Upper lobe of left lung (tissue), 6 donors: ENCODE measurements around the gene LRP5. TPM values are rescaled to one million over a fixed set of nuclear protein-coding genes. Genes with fewer than 3 reads are reported as not detected.
"Not testable (repeated sequence)": the region's sequence is repeated elsewhere in the genome, so short reads cannot be mapped to it uniquely, and the experiment has no call there.

Experiments used
- ATAC-seq, 2 donors: fragments of 200-7000 bp; cut with Tn5 transposase; one replicate each; pipeline ENCODE4 v1.9.1; 2022; ENCODE audit warnings: mild to moderate bottlenecking in 2 of 2, moderate library complexity in 2 of 2; ENCODE audit not compliant: low FRiP score in 2 of 2
- DNase-seq, 2 donors: peaks; one replicate each; pipeline ENCODE4 v3.0.0-alpha.2; 2019 to 2020
- H3K27ac ChIP-seq, 4 donors: fragments of 200-600 bp; sonication (generic); one replicate each; pipeline ENCODE4 v1.5.1; 2016 to 2019
- H3K27me3 ChIP-seq, 4 donors: fragments of 200-600 bp; sonication (generic); one replicate each; pipeline ENCODE4 v1.5.1; 2017 to 2019
- H3K36me3 ChIP-seq, 4 donors: fragments of 200-600 bp; sonication (generic); one replicate each; pipeline ENCODE4 v1.5.1; 2016 to 2019
- H3K4me1 ChIP-seq, 4 donors: fragments of 200-600 bp; sonication (generic); one replicate each; pipeline ENCODE4 v1.5.1; 2018 to 2019
- H3K4me3 ChIP-seq, 4 donors: fragments of 200-600 bp; sonication (generic); one replicate each; pipeline ENCODE4 v1.5.1; 2017 to 2019; ENCODE audit warnings: mild to moderate bottlenecking in 2 of 4, moderate library complexity in 1 of 4
- H3K9me3 ChIP-seq, 4 donors: fragments of 200-600 bp; sonication (generic); one replicate each; pipeline ENCODE4 v1.5.1; 2018 to 2019
- CTCF ChIP-seq, 6 experiments: fragments of 450-650 bp in 4 of 6; fragments of 200-600 bp in 2 of 6; sonication (generic) in 2 of 6; IDR thresholded peaks; one replicate each; pipeline ENCODE4 v1.5.1; 2016 to 2019; ENCODE audit warnings: antibody characterized with exemption in 6 of 6
- EP300 ChIP-seq, 4 donors: sonication (generic); formaldehyde crosslinking; IDR thresholded peaks; one replicate each; pipeline ENCODE4 v1.5.1; 2017; ENCODE audit warnings: antibody characterized with exemption in 4 of 4, control low read depth in 2 of 4
- POLR2A ChIP-seq, 4 donors: fragments of 450-650 bp; IDR thresholded peaks; one replicate each; pipeline ENCODE4 v1.5.1; 2016 to 2017; ENCODE audit warnings: antibody characterized with exemption in 4 of 4, mild to moderate bottlenecking in 2 of 4
- POLR2AphosphoS5 ChIP-seq, 2 donors: sonication (generic); formaldehyde crosslinking; IDR thresholded peaks; one replicate each; pipeline ENCODE4 v1.5.1; 2017; ENCODE audit warnings: antibody characterized with exemption in 2 of 2
- whole genome bisulfite sequencing, 2 donors: methylation state at CpG; one replicate each; pipeline ENCODE4 v1.1.5; 2017 to 2018; 5-methylcytosine and 5-hydroxymethylcytosine counted together
- total RNA-seq, 6 donors: library from RNA; depleted of rRNA in 4 of 6; stranded (reverse); fragments of >200 nt in 4 of 6; gene quantifications; one replicate each; pipeline versions ENCODE4 v1.1.0 to v1.2.1, GENCODE V29; 2016 to 2021
- donor health status: DM: no; HTN: no; CAD: no; lungs with moderate emphysema.
- donor health status: DM: no; HTN: yes; CAD: no; lungs with severe emphysema.

The LRP5 gene
- total RNA-seq, 6 donors from 2014 or later, result 51.5 to 79.4 (median 67.6) TPM

- Histone ChIP-seq H3K27ac (no peak overlapping the region), H3K27me3 (no peaks in the 10 kb centered on the region), H3K36me3 (no peaks in the 10 kb centered on the region), H3K4me3 (no peak overlapping the region), H3K9me3 (no peaks in the 10 kb centered on the region), H3K4me1 (peaks cover 9 to 18% (median 13%) of the 10 kb centered on the region in 4 donors)
- DNase-seq (no peak), ATAC-seq (no peak)
- WGBS, 2 donors, result 39 to 45% methylated on average over 10 of the region's 10 CpGs
- no peak for TF ChIP-seq POLR2AphosphoS5 (IDR thresholded peaks at IDR 0.05)
- no peak for TF ChIP-seq CTCF (IDR thresholded peaks at IDR 0.05)
- TF ChIP-seq POLR2A (IDR thresholded peaks at IDR 0.05), result no peak
- TF ChIP-seq EP300 (IDR thresholded peaks at IDR 0.05), result no peak
These were observed 14.9 kb upstream of the LRP5 start for GRCh38 chr11:68297494-68297811.

GRCh38 chr11:68297812-68298658 lies 14.4 kb upstream of the LRP5 start:
- WGBS, 2 donors, result 24 to 38% methylated on average over 26 to 39 of the region's 40 CpGs
- Histone ChIP-seq H3K4me3 (no peak overlapping the region), H3K27me3 (no peaks in the 10 kb centered on the region), H3K27ac (peak overlapping the region in 1 of 4 donors; percentile 3), H3K36me3 (no peaks in the 10 kb centered on the region), H3K9me3 (no peaks in the 10 kb centered on the region), H3K4me1 (peaks cover 9 to 18% (median 13%) of the 10 kb centered on the region in 4 donors)
- ATAC-seq (peak; percentile 96 to 98), DNase-seq (peak; percentile 75 to 97)
- TF ChIP-seq CTCF (IDR thresholded peaks at IDR 0.05), result peak; percentile 94 to 99 (median 98)
- no peak for TF ChIP-seq EP300 (IDR thresholded peaks at IDR 0.05)

GRCh38 chr11:68298659-68299516 lies 13.5 kb upstream of the LRP5 start:
- peak in 1 of 2 donors; percentile 26 for ATAC-seq
- TF ChIP-seq POLR2AphosphoS5 (IDR thresholded peaks at IDR 0.05) (no peak), EP300 (IDR thresholded peaks at IDR 0.05) (no peak), CTCF (IDR thresholded peaks at IDR 0.05) (no peak), POLR2A (IDR thresholded peaks at IDR 0.05) (no peak)
- H3K27me3 ChIP-seq, result no peaks in the 10 kb centered on the region
- peak overlapping the region in 1 of 4 donors; percentile 3 for H3K27ac ChIP-seq
- H3K4me1 ChIP-seq, result peaks cover 9 to 18% (median 16%) of the 10 kb centered on the region in 4 donors
- 55 to 82% methylated on average over 12 to 15 of the region's 15 CpGs for WGBS, 2 donors
- no peaks in the 10 kb centered on the region for H3K9me3 ChIP-seq
- no peaks in the 10 kb centered on the region for H3K36me3 ChIP-seq
- H3K4me3 ChIP-seq, result no peak overlapping the region
- no peak for DNase-seq

GRCh38 chr11:68299517-68299879 lies 12.9 kb upstream of the LRP5 start:
- not testable (repeated sequence) for H3K27ac ChIP-seq, H3K36me3 ChIP-seq, H3K27me3 ChIP-seq, ATAC-seq, DNase-seq, H3K4me3 ChIP-seq, H3K9me3 ChIP-seq
- H3K4me1 ChIP-seq, result peaks cover 9 to 18% (median 16%) of the 10 kb centered on the region in 4 donors
- WGBS, 2 donors, result 95 to 96% methylated on average over 9 of the region's 9 CpGs

- WGBS, 2 donors, result 88 to 90% methylated on average over 12 of the region's 12 CpGs
- no peak for ATAC-seq
- TF ChIP-seq EP300 (IDR thresholded peaks at IDR 0.05) (no peak), CTCF (IDR thresholded peaks at IDR 0.05) (no peak), POLR2A (IDR thresholded peaks at IDR 0.05) (no peak), POLR2AphosphoS5 (IDR thresholded peaks at IDR 0.05) (no peak)
- DNase-seq, result no peak
- Histone ChIP-seq H3K27ac (no peak overlapping the region), H3K27me3 (no peaks in the 10 kb centered on the region), H3K4me1 (peaks cover 9 to 18% (median 16%) of the 10 kb centered on the region in 4 donors), H3K36me3 (no peaks in the 10 kb centered on the region), H3K9me3 (no peaks in the 10 kb centered on the region), H3K4me3 (no peak overlapping the region)
These were observed 12.1 kb upstream of the LRP5 start for GRCh38 chr11:68300076-68300830.
